GM23338 (cell line): ENCODE measurements around the gene MKRN2. TPM values are rescaled to one million over a fixed set of nuclear protein-coding genes. Genes with fewer than 3 reads are reported as not detected.

Source experiments
- ATAC-seq: fragments of 200-7000 bp; cut with Tn5 transposase; 3 replicates; pipeline ENCODE4 v1.9.1; 2020
- DNase-seq: peaks from one replicate; pipeline ENCODE4 v3.0.0-alpha.2; 2015; ENCODE audit warnings: low spot score
- H2AFZ ChIP-seq: fragments of 200-600 bp; sonication (generic); 2 replicates; pipeline ENCODE4 v1.8.0; 2016; ENCODE audit warnings: antibody characterized with exemption, mild to moderate bottlenecking, moderate library complexity
- H3F3A ChIP-seq: fragments of 200-600 bp; sonication (generic); replicated peaks from 2 replicates; pipeline ENCODE4 v1.8.0; 2017; ENCODE audit warnings: antibody characterized with exemption, mixed run types, low read depth
- H3K27ac ChIP-seq: fragments of 200-600 bp; sonication (generic); 2 replicates; pipeline ENCODE4 v1.6.1; 2016; ENCODE audit warnings: low read depth
- H3K27me3 ChIP-seq: fragments of 200-600 bp; sonication (generic); 2 replicates; pipeline ENCODE4 v1.8.0; 2016; ENCODE audit warnings: mild to moderate bottlenecking, mixed run types, moderate library complexity; ENCODE audit not compliant: insufficient read depth
- H3K36me3 ChIP-seq: fragments of 200-600 bp; sonication (generic); 2 replicates; pipeline ENCODE4 v1.8.0; 2016; ENCODE audit warnings: mild to moderate bottlenecking; ENCODE audit not compliant: insufficient read depth
- H3K4me1 ChIP-seq: fragments of 200-600 bp; sonication (generic); 2 replicates; pipeline ENCODE4 v1.8.0; 2016; ENCODE audit warnings: mild to moderate bottlenecking, moderate library complexity; ENCODE audit not compliant: insufficient read depth
- H3K4me2 ChIP-seq: fragments of 200-600 bp; sonication (generic); 2 replicates; pipeline ENCODE4 v1.7.1; 2017; ENCODE audit warnings: mixed run types
- H3K4me3 ChIP-seq: fragments of 200-600 bp; sonication (generic); 2 replicates; pipeline ENCODE4 v1.6.1; 2016; ENCODE audit warnings: mixed run types
- H3K79me2 ChIP-seq: fragments of 200-600 bp; sonication (generic); replicated peaks from 2 replicates; pipeline ENCODE4 v1.8.0; 2017; ENCODE audit warnings: mild to moderate bottlenecking; ENCODE audit not compliant: insufficient read depth
- H3K9me2 ChIP-seq: fragments of 200-600 bp; sonication (generic); 2 replicates; pipeline ENCODE4 v1.8.0; 2017; ENCODE audit not compliant: insufficient read depth
- H4K20me1 ChIP-seq: fragments of 200-600 bp; sonication (generic); replicated peaks from 2 replicates; pipeline ENCODE4 v1.8.0; 2017; ENCODE audit warnings: mild to moderate bottlenecking; ENCODE audit not compliant: insufficient read depth
- H3K27ac Mint-ChIP-seq: 2 replicates; pipeline ENCODE4 v1.8.0; 2020; ENCODE audit warnings: inconsistent platforms, mild to moderate bottlenecking, moderate library complexity, mixed read lengths
- H3K27me3 Mint-ChIP-seq: 3 replicates; pipeline ENCODE4 v1.8.0; 2022; ENCODE audit warnings: low read depth, mild to moderate bottlenecking, moderate library complexity, mixed read lengths, inconsistent platforms; ENCODE audit not compliant: insufficient read depth, poor library complexity
- H3K36me3 Mint-ChIP-seq: 3 replicates; pipeline ENCODE4 v1.8.0; 2021; ENCODE audit warnings: low read depth, mild to moderate bottlenecking, inconsistent platforms, moderate library complexity, mixed read lengths
- H3K4me1 Mint-ChIP-seq: 3 replicates; pipeline ENCODE4 v1.8.0; 2020; ENCODE audit warnings: mild to moderate bottlenecking, inconsistent platforms, mixed read lengths
- H3K4me3 Mint-ChIP-seq: 3 replicates; pipeline ENCODE4 v1.8.0; 2021; ENCODE audit warnings: moderate library complexity, mild to moderate bottlenecking, inconsistent platforms, mixed read lengths
- H3K9me3 Mint-ChIP-seq: 3 replicates; pipeline ENCODE4 v1.8.0; 2020; ENCODE audit warnings: moderate library complexity, mild to moderate bottlenecking, inconsistent platforms, mixed read lengths
- CREB1 ChIP-seq: fragments of 250-450 bp; sonication (Bioruptor Pico); IDR thresholded peaks from 2 replicates; pipeline ENCODE4 v1.5.0; 2020; ENCODE audit warnings: low read depth, mild to moderate bottlenecking, moderate library complexity
- EZH2 ChIP-seq: fragments of 200-600 bp; sonication (generic); IDR thresholded peaks from one replicate; pipeline ENCODE4 v1.8.0; 2017; ENCODE audit warnings: antibody characterized with exemption, mild to moderate bottlenecking, low read depth; ENCODE audit not compliant: unreplicated experiment
- EZH2phosphoT487 ChIP-seq: fragments of 200-600 bp; sonication (generic); IDR thresholded peaks from one replicate; pipeline ENCODE4 v1.8.1; 2018; ENCODE audit warnings: antibody characterized with exemption; ENCODE audit not compliant: unreplicated experiment
- JUNB ChIP-seq: IDR thresholded peaks from one replicate; pipeline ENCODE4 v1.6.1; 2016; ENCODE audit warnings: antibody characterized with exemption; ENCODE audit not compliant: unreplicated experiment
- NANOG ChIP-seq: IDR thresholded peaks from 2 replicates; pipeline ENCODE4 v1.6.1; 2016; ENCODE audit warnings: antibody characterized with exemption, borderline replicate concordance
- POLR2AphosphoS5 ChIP-seq: IDR thresholded peaks from 2 replicates; pipeline ENCODE4 v1.6.1; 2016; ENCODE audit warnings: antibody characterized with exemption, low read depth
- REST ChIP-seq: IDR thresholded peaks from one replicate; pipeline ENCODE4 v1.6.1; 2018; ENCODE audit warnings: antibody characterized with exemption; ENCODE audit not compliant: unreplicated experiment
- STAT1 ChIP-seq: IDR thresholded peaks from one replicate; pipeline ENCODE4 v1.6.1; 2016; ENCODE audit warnings: antibody characterized with exemption; ENCODE audit not compliant: unreplicated experiment
- ZNF114 ChIP-seq: fragments of 250-450 bp; sonication (Bioruptor Pico); IDR thresholded peaks from 2 replicates; pipeline ENCODE4 v1.5.0; 2020; ENCODE audit warnings: mild to moderate bottlenecking, moderate library complexity
- polyA plus RNA-seq: library from polyadenylated mRNA; unstranded; fragments of >200 nt; fragmentation: Nextera tagmentation; extraction: Ambion mirVana; gene quantifications from 2 replicates; pipeline ENCODE4 v1.2.1, GENCODE V29; 2016
- total RNA-seq: library from RNA; depleted of rRNA; stranded (reverse); fragments of >200 nt; shearing (Covaris generic); gene quantifications from 2 replicates; pipeline ENCODE4 v1.2.3, GENCODE V29; 2014
- TF ChIP-seq, protein P1 (sequence below): IDR thresholded peaks from 2 replicates; pipeline ENCODE4 v1.6.1; 2016; ENCODE audit warnings: antibody characterized with exemption

Gene MKRN2
- total and polyA plus RNA-seq, 2 experiments from 2014 or later: 11.4 to 24.6 TPM

DNA sequence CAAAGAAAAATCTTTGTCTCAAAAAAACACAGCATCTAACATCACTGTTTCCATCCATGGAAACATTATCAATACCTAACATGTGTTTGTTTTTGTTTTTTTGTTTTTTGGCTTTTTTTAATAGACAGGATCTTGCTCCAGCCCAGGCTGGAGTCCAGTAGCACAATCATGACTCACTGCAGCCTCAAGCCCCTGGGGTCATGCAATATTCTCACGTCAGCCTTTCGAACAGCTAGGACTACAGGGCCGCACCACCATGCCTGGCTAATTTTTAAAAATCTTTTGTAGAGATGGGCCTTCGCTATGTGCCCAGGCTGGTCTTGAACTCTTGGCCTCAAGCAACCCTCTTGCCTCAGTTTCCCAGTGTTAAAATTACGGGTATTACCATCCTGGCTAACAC, 54.2 kb downstream of the MKRN2 start:
- H3K4me1 Mint-ChIP-seq: peaks cover 14% of the 10 kb centered on the region; the same call in 2 of the 3 replicates
- H3K4me2 ChIP-seq: no peak overlapping the region
- H3K36me3 Mint-ChIP-seq: peaks cover 47% of the 10 kb centered on the region
- H3K36me3 ChIP-seq: peaks cover 26% of the 10 kb centered on the region
- ATAC-seq: no peak
- no peaks in the 10 kb centered on the region for H3K9me2 ChIP-seq
- no peak overlapping the region for H3K4me3 Mint-ChIP-seq
- H3K4me1 ChIP-seq: peaks cover 12% of the 10 kb centered on the region
- H3K27me3 Mint-ChIP-seq: no peaks in the 10 kb centered on the region
- peaks cover 57% of the 10 kb centered on the region for H3K79me2 ChIP-seq
- peaks cover 47% of the 10 kb centered on the region for H4K20me1 ChIP-seq
- H3K27ac Mint-ChIP-seq: no peak overlapping the region
- no peak overlapping the region for H2AFZ ChIP-seq
- no peaks in the 10 kb centered on the region for H3K9me3 Mint-ChIP-seq
- H3K27me3 ChIP-seq: no peaks in the 10 kb centered on the region
- no peak overlapping the region for H3K4me3 ChIP-seq
- no peak overlapping the region for H3K27ac ChIP-seq
- no peak for DNase-seq
- no peak for TF ChIP-seq STAT1
- no peak for TF ChIP-seq EZH2phosphoT487
- TF ChIP-seq NANOG: no peak
- no peak for TF ChIP-seq JUNB
- no peak for TF ChIP-seq CREB1 (CRISPR knock-in tag)
- TF ChIP-seq REST: no peak
- no peak for TF ChIP-seq EZH2
- TF ChIP-seq, protein P1, sequence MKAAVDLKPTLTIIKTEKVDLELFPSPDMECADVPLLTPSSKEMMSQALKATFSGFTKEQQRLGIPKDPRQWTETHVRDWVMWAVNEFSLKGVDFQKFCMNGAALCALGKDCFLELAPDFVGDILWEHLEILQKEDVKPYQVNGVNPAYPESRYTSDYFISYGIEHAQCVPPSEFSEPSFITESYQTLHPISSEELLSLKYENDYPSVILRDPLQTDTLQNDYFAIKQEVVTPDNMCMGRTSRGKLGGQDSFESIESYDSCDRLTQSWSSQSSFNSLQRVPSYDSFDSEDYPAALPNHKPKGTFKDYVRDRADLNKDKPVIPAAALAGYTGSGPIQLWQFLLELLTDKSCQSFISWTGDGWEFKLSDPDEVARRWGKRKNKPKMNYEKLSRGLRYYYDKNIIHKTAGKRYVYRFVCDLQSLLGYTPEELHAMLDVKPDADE: no peak
- TF ChIP-seq POLR2AphosphoS5: no peak
- no peak for TF ChIP-seq ZNF114 (CRISPR knock-in tag)
- H3F3A ChIP-seq: no peaks in the 10 kb centered on the region; the same call in 1 of the 2 replicates

DNA sequence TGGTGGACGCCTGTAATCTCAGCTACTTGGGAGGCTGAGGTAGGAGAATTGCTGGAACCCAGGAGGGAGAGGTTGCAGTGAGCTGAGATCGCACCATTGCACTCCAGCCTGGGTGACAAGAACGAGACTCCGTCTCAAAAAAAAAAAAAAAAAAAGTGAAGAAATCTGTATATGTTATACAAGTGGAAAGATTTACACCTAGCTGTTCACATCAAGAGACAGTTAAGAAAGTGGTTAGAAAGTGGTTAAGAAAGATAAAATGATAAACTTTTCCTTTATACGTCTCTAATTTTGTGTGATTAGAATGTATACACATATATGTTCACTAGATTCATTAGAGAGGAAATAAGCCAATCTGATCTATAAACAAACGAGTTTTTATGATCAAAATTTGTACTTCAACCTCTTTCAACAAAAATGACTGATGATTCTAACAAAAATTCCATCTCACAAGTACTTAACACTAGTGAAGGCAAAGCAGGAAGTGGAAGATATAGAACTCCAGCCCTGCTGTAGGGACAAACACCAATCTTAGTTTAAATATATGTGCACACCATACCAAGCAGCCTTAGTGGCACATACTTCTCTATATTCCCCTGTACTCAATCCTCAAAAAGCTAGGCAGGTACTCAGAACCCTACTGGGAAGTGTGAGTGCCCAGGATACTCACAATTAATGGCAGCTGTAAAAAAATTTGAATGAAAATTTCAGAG, 55.8 kb downstream of the MKRN2 start:
- H3K27me3 Mint-ChIP-seq: no peaks in the 10 kb centered on the region
- peaks cover 47% of the 10 kb centered on the region for H4K20me1 ChIP-seq
- H3F3A ChIP-seq: no peaks in the 10 kb centered on the region; the same call in 1 of the 2 replicates
- no peak overlapping the region for H3K27ac ChIP-seq
- no peak overlapping the region for H3K27ac Mint-ChIP-seq
- ATAC-seq (no peak), DNase-seq (no peak)
- peaks cover 14% of the 10 kb centered on the region; the same call in 2 of the 3 replicates for H3K4me1 Mint-ChIP-seq
- no peak overlapping the region for H3K4me3 ChIP-seq
- H2AFZ ChIP-seq: no peak overlapping the region
- no peaks in the 10 kb centered on the region for H3K9me3 Mint-ChIP-seq
- peaks cover 22% of the 10 kb centered on the region; the same call in 1 of the 2 replicates for H3K36me3 ChIP-seq
- no peak overlapping the region for H3K4me2 ChIP-seq
- TF ChIP-seq CREB1 (CRISPR knock-in tag) (no peak), NANOG (no peak), STAT1 (no peak), POLR2AphosphoS5 (no peak)
- peaks cover 40% of the 10 kb centered on the region for H3K36me3 Mint-ChIP-seq
- H3K9me2 ChIP-seq: no peaks in the 10 kb centered on the region
- peaks cover 12% of the 10 kb centered on the region for H3K4me1 ChIP-seq
- peaks cover 65% of the 10 kb centered on the region for H3K79me2 ChIP-seq
- H3K27me3 ChIP-seq: no peaks in the 10 kb centered on the region
- no peak overlapping the region for H3K4me3 Mint-ChIP-seq
